HG02763 (cell line): Measurements from ENCODE around the gene SEMA3G.

Experiments used
- ATAC-seq: cut with Tn5 transposase; IDR thresholded peaks from one replicate; pipeline ENCODE4 v1.9.1; 2021; ENCODE audit warnings: mild to moderate bottlenecking, moderate library complexity; ENCODE audit not compliant: unreplicated experiment

The SEMA3G gene

DNA sequence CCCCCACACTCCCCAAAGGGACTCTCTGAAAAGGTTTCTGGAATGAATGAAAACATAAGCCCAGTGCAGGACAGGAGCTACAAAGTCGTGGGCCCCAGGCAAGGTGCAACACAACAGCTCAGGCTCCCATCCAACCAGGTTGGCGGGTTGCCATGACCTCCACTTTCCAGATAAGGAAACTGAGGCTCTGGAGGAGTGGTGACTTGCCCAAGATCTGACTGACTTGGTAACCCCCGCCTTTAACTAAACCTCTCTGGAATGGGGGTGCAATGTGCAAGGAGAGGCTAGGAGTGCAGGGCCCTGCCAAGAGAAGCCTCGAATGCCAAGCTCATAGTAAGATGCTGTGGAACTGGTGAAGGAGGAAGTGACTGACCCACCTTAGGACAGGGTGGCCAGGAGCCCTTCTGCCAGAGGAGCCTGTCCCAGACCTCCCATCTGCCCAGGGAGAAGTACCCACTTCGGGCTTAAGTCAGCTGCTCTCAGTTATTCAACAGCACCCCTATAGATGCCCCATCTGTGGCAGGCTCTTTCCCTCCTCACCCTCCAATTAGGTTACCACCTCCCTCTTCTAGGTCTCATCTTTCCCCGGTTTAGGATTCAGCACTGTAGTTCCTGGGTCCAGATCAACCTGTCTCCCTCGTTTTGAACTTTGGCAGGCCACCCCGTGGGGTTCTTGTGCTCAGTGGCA, 9.5 kb upstream of the SEMA3G start:
- ATAC-seq: no peak

DNA sequence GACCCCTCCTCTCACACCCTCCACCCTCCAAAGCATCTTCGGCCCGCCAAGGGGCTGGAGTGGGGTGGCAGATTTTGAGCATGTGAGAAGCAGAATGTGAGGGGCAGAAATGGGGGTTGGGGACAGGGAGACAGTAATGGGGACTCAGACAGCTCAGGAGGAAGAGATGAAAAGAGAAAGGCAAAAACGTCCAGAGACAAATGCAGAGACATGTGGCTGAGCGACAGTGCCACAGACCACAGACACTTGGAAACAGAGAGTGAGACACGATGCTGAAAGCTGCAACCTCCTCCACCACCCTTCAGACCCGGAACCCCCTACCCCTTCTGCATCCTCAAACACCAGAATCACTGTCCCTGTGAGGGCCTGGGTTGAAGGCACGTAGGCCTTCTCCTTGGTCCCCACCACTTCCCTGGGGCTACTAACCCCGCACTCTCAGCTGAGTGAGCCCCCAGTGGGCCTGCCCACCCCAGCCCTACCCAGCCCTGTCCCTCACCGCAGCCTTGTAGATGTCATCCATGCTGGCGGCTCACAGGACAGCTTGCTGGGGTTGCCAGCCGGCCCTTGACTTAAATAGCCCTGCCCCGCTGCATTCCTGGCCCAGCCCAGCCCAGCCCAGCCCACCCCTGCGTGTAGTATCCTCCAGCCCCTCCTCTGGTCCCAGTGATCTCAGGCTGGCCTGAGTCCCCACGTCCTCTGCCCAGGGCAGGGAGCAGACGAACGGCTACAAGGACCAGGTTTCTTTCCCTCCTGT, 8.8 kb upstream of the SEMA3G start, which contains the start of gene TNNC1:
Gene TNNC1, minus strand, starts transcription at position 546 of the 754 bp plus-strand sequence. Its CDS starts 26 bp downstream, at position 520.
- no peak for ATAC-seq

DNA sequence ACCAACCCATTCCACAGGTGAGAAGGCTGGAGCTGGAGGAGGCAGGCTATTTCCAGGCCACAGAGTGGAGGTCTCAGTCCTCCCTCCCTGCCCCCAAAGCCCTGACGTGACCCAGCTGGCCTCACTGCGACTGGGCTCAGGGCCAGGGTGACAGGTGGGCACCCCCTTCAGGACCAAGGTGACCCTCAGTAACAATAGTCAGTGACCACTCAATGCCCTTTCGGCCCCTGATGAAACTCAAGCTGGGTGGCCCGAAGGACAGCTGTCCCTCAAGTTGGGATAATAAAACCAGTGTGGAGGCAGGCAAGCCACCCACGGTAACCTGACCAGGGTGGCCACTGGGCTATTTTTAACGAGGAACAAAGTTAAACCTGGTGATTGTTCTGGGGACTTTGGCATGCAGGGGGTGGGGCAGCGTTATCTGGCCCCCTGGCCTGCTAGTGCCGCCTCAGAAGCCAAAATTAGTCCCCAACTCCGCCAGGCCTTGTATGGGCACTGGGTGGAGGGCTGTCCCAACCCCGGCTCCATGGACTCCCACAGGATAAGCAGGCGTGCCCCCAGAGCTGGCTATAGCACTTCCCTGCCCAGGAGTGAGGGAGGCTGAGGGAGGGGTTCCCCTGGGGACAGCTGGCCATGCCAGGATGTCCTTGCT, 7.8 kb upstream of the SEMA3G start:
- no peak for ATAC-seq

- no peak for ATAC-seq
These were observed 7.2 kb upstream of the SEMA3G start for GRCh38 chr3:52452126-52452525.

DNA sequence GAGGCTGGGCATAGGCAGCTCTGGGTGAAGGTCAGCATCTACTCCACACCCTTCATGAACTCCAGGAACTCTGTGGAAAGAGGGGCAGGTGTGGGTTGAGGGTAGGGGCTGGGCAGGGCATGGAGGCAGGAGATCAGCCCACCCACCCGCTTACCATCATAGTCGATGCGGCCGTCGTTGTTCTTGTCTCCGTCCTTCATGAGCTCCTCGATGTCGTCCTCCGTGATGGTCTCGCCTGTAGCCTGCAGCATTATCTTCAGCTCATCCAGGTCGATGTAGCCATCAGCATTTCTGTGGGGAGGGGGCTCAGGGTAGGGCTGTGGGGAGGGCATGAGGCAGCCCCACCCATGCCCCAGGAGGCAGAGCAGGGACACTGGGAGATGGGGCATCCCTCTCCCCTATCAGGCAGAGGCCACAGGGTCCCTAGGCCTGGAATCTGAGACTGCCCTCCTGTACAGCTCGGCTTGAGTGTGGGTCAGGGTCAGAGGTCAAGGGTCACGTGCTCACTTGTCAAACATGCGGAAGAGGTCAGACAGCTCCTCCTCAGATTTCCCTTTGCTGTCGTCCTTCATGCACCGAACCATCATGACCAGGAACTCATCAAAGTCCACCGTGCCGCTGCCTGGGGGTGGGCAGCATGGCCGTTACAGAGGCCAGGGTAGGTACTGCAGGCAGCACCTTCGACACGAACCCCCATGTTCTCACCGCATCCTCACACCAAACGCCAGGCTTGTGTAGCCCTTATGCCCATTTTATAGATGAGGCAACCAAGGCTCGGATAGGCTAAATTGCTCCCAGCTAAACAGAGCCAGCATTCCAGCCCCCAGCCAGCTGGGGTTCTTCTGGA, 6.6 kb upstream of the SEMA3G start:
- no peak for ATAC-seq

- ATAC-seq: no peak
These were observed 5.8 kb upstream of the SEMA3G start for GRCh38 chr3:52450489-52451236.

- no peak for ATAC-seq
These were observed 2.8 kb upstream of the SEMA3G start for GRCh38 chr3:52447512-52448355.

GRCh38 chr3:52446631-52447511, 2.0 kb upstream of the SEMA3G start:
- ATAC-seq: no peak

GRCh38 chr3:52446042-52446441, 1.1 kb upstream of the SEMA3G start:
- ATAC-seq: no peak

GRCh38 chr3:52443791-52444687, 864 bp downstream of the SEMA3G start:
- no peak for ATAC-seq

DNA sequence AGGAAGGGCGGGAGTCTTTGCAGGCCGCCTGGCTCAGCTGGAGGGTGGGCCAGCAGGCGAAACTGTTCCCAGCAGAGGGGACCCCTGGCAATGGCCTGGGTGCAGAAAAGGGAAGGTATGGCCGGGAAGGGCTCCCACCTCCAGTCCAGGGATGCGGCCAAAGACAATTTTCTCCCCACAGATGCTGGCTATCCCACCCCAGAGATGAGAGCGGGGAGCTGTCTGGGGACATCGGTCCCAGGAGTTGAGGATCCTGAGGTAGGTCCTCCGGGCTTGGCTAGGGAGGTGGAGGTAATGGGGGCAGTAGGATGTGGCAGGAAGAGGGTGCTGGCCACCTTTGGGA, 1.7 kb downstream of the SEMA3G start:
- no peak for ATAC-seq

GRCh38 chr3:52442409-52443267, 2.3 kb downstream of the SEMA3G start:
- ATAC-seq: no peak

DNA sequence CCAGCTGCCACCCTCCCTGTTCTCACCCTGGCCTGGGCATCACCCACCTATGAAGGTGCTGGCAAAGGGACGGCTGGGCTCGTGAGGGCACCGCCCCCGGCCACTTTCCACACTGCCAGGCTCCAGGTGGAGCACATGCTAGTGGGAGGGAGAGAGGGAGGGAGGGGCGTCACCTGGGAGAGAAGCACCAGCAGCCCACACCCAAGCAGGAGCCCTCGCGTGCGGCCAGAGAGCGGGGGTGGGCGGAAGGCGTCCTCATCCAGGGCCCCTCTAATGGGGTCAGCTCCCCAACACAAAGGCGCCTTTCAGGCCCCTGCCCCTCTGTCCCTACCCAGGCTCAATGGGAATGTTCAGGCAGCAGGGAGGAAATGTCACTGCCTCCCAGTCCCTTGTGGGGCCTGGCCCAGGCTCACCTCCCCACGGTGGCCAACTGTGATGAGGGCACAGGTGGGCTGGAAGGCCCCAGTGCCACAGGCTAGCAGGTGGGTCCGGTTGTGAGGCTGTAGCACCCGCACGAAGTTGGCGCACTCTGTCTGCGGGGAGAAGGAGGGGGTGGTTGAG, 3.1 kb downstream of the SEMA3G start:
- no peak for ATAC-seq

DNA sequence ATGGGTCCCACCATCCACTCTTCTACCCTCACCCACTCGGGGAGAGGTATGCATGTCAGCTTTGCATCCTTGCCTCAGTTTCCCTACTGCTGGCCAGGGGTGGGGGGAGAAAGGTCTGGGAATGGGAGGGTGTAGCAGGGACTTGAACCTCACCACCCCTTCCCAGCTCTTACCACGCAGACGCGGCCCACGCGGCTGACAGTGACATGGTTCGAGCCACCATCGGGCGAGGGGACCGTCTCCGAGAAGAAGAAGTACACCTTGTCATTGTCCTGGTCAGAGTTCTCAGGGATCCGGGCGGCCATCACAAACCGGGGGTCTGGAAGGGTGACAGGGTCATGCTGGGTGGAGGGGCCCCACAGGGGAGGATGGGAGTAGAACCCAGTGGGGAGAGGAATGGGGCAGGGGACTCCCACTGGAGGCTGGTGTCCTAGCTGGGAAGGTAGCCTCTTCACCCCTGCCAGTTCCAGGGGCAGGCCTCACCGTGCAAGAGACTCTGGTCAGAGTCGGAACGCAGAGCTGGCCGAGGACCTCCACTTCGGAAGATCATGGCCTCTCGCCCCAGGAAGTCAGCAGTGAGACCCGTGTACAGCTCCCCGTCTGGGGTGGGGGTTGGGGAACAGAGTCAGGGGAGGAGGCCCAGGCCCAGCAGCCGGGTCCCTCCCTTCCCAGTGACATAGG, 3.7 kb downstream of the SEMA3G start:
- no peak for ATAC-seq

GRCh38 chr3:52440671-52441070, 4.2 kb downstream of the SEMA3G start:
- no peak for ATAC-seq

- ATAC-seq: no peak
These were observed 4.7 kb downstream of the SEMA3G start for GRCh38 chr3:52440249-52440551.
